Skeletal muscle cell (primary cell): ENCODE results near the gene PCDHB15.
"Not testable (repeated sequence)": the region's sequence is repeated elsewhere in the genome, so short reads cannot be mapped to it uniquely, and the experiment has no call there.

ENCODE experiments used
- DNase-seq: peaks from one replicate; pipeline ENCODE4 v3.0.0-alpha.2; 2010; ENCODE audit warnings: low read depth
- H3K4me3 ChIP-seq: 2 replicates; pipeline ENCODE4 v1.5.1; 2011; ENCODE audit warnings: low read depth, mild to moderate bottlenecking, control low read depth, low read length, moderate library complexity

Gene PCDHB15

DNA sequence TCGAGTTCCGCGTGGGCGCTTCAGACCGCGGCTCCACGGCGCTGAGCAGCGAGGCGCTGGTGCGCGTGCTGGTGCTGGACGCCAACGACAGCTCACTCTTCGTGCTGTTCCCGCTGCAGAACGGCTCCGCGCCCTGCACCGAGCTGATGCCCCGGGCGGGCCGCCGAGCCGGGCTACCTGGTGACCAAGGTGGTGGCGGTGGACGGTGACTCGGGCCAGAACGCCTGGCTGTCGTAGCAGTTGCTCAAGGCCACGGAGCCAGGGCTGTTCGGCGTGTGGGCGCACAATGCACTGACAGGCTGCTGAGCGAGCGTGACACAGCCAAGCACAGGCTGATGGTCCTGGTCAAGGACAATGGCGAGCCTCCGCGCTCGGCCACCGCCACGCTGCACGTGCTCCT is 3.7 kb upstream of the PCDHB15 start:
- DNase-seq = no peak
- no peak overlapping the region for H3K4me3 ChIP-seq

GRCh38 chr5:141246971-141247370 is 1.8 kb downstream of the PCDHB15 start:
- H3K4me3 ChIP-seq = not testable (repeated sequence)

GRCh38 chr5:141247434-141247833 is 2.2 kb downstream of the PCDHB15 start:
- not testable (repeated sequence) for H3K4me3 ChIP-seq, DNase-seq

More at GRCh38 chr5:141246971-141247370, 1.8 kb downstream of the PCDHB15 start:
- not testable (repeated sequence) for DNase-seq

GRCh38 chr5:141250576-141250975 is 5.4 kb downstream of the PCDHB15 start:
- H3K4me3 ChIP-seq = no peak overlapping the region
- no peak for DNase-seq

DNA sequence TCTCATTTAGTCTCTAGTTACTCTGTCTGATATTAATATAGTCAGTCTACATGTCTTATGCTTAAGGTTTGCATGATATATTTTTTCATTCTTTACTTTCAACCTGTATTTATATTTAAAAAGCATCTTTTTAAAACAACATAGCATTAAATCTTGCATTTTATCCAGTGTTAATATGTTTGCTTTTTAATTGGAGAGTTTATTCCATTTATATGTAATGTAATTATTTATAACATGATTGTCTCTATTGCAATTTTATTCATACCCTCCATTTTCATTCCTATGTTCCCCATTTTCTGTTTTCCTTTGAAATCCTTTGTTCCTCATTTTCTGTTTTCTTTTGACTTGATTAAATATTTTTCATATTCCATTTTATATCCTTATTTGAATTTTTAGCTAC is 13.3 kb downstream of the PCDHB15 start:
- DNase-seq = no peak

GRCh38 chr5:141258948-141259347 is 13.8 kb downstream of the PCDHB15 start:
- H3K4me3 ChIP-seq = no peak overlapping the region
- DNase-seq = no peak

More for the DNA sequence above, 13.3 kb downstream of the PCDHB15 start:
- H3K4me3 ChIP-seq = no peak overlapping the region

DNA sequence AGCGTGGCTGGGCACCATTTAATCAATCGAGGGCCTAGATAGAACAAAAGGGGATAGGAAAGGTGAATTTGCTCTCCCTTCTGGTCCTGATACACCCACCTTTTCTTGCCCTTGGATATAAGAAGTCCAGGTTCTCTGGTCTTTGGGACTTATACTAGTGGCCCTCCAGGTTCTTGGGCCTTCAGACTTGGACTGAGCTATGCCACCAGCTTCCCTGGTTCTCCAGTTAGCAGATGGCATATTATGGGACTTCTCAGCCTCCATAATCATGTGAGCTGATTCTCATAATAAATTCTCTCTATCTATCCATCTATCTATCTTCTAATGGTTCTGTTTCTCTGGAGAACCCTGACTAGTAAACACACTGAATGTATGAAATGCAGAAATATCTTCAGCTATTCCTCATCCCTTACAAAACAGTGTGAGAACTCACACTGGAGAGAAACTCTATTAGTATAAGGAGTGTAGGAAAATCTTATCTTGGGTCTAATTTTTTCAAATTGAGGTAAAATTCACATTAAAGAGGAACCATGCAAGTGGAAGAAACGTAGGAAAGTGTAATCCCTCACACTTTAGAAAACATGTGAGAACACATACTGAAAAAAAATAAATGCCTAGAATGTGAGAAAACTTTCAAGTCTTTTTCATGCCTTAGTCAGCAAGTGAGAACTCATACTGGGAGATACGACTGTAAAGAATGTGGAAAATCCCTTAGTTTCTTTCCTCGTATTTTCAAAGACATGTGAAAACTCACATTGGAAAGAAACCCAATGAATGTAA is 15.5 kb downstream of the PCDHB15 start:
- no peak for DNase-seq
- H3K4me3 ChIP-seq = no peak overlapping the region

GRCh38 chr5:141261238-141261546 is 16.0 kb downstream of the PCDHB15 start:
- no peak overlapping the region for H3K4me3 ChIP-seq
- DNase-seq = no peak

GRCh38 chr5:141269195-141269594 is 24.0 kb downstream of the PCDHB15 start:
- no peak for DNase-seq
- no peak overlapping the region for H3K4me3 ChIP-seq

DNA sequence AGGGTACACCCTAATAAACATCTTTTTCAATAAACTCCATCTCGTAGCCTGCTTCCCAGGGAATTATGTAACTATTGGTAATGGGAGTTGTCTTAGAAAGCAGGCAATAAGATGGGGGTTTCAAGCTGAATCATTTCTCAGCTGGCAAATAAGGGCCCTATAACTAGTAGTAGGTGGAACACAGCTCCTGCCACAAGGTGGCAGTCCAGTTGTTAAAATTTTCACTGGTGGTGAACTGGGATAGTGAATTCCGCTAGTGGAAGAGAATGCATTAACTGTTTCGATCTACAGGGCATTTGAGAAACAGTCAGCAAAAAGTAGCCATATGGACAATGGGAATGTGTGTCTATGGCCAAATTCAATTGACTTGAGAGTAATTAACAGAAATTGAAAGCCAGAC is 27.7 kb downstream of the PCDHB15 start:
- DNase-seq = no peak
- H3K4me3 ChIP-seq = no peak overlapping the region

DNA sequence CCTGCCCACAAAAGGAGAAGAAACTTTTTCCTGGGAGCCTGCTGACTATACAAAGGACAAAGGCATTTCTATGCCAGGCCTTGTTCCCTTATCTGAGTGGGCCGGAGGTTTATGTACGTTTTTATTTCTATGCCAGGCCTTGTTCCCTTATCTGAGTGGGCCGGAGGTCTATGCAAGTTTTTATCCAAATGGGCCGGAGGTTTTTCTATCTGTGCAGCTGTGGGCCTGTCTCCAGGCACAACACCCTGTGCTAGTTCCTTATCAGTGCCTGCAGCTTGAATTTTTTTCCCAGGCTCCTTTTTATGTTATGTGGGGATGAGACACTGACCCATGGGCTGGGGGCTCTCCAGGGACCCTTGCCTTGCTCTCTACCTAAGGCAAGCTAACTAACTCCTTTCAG is 53.2 kb downstream of the PCDHB15 start:
- DNase-seq = no peak
- H3K4me3 ChIP-seq = no peak overlapping the region
